H9 (cell line): ENCODE data around the gene WDR55. TPM values are rescaled to one million over a fixed set of nuclear protein-coding genes. Genes with fewer than 3 reads are reported as not detected.

Experiments
- DNase-seq: peaks from one replicate; pipeline ENCODE4 v3.0.0-alpha.2; 2017
- H2AFZ ChIP-seq: one replicate; pipeline ENCODE4 v1.6.1; 2013; ENCODE audit warnings: mild to moderate bottlenecking, low read length, control low read depth, moderate library complexity
- H2AK5ac ChIP-seq: 2 replicates; pipeline ENCODE4 v1.6.1; 2013; ENCODE audit warnings: low read length, control low read depth, mixed read lengths; ENCODE audit not compliant: insufficient read length
- H2BK120ac ChIP-seq: one replicate; pipeline ENCODE4 v1.6.1; 2013; ENCODE audit warnings: low read depth, mild to moderate bottlenecking, low read length, control low read depth, inconsistent platforms; ENCODE audit not compliant: poor library complexity, severe bottlenecking
- H2BK12ac ChIP-seq: 2 replicates; pipeline ENCODE4 v1.6.1; 2013; ENCODE audit warnings: low read length, control low read depth, mixed read lengths, low read depth; ENCODE audit not compliant: insufficient read length
- H2BK15ac ChIP-seq: 2 replicates; pipeline ENCODE4 v1.6.1; 2013; ENCODE audit warnings: low read depth, low read length, control low read depth
- H2BK20ac ChIP-seq: one replicate; pipeline ENCODE4 v1.6.1; 2013; ENCODE audit warnings: low read depth, mild to moderate bottlenecking, low read length, control low read depth, inconsistent platforms; ENCODE audit not compliant: poor library complexity, severe bottlenecking
- H2BK5ac ChIP-seq: 2 replicates; pipeline ENCODE4 v1.6.1; 2013; ENCODE audit warnings: low read length, control low read depth, mixed read lengths; ENCODE audit not compliant: insufficient read length
- H3K14ac ChIP-seq: 2 replicates; pipeline ENCODE4 v1.6.1; 2013; ENCODE audit warnings: low read length, control low read depth; ENCODE audit not compliant: insufficient read depth
- H3K18ac ChIP-seq: 2 replicates; pipeline ENCODE4 v1.6.1; 2013; ENCODE audit warnings: low read depth, mild to moderate bottlenecking, mixed read lengths, low read length, control low read depth; ENCODE audit not compliant: insufficient read length
- H3K23ac ChIP-seq: 2 replicates; pipeline ENCODE4 v1.6.1; 2013; ENCODE audit warnings: low read length, control low read depth, mixed read lengths, low read depth; ENCODE audit not compliant: insufficient read length
- H3K23me2 ChIP-seq: 2 replicates; pipeline ENCODE4 v1.6.1; 2013; ENCODE audit warnings: low read depth, mild to moderate bottlenecking, mixed read lengths, low read length, control low read depth; ENCODE audit not compliant: insufficient read length, poor library complexity, severe bottlenecking
- H3K27ac ChIP-seq: 2 replicates; pipeline ENCODE4 v1.5.1; 2013; ENCODE audit warnings: low read length, control low read depth, mixed read lengths, low read depth; ENCODE audit not compliant: insufficient read length
- H3K27me3 ChIP-seq: 2 replicates; pipeline ENCODE4 v1.6.1; 2013; ENCODE audit warnings: low read length, control low read depth, inconsistent platforms; ENCODE audit not compliant: insufficient read depth
- H3K4ac ChIP-seq: 2 replicates; pipeline ENCODE4 v1.6.1; 2013; ENCODE audit warnings: low read depth, mild to moderate bottlenecking, control low read depth, inconsistent platforms, low read length, moderate library complexity
- H3K4me1 ChIP-seq: 2 replicates; pipeline ENCODE4 v1.6.1; 2013; ENCODE audit warnings: low read length, control low read depth, inconsistent platforms; ENCODE audit not compliant: insufficient read depth
- H3K4me2 ChIP-seq: 2 replicates; pipeline ENCODE4 v1.6.1; 2013; ENCODE audit warnings: low read length, control low read depth, mixed read lengths; ENCODE audit not compliant: insufficient read length, insufficient read depth
- H3K56ac ChIP-seq: 2 replicates; pipeline ENCODE4 v1.6.1; 2013; ENCODE audit warnings: low read depth, mild to moderate bottlenecking, mixed read lengths, low read length, control low read depth; ENCODE audit not compliant: insufficient read length
- H3K79me1 ChIP-seq: 2 replicates; pipeline ENCODE4 v1.6.1; 2013; ENCODE audit warnings: low read depth, mild to moderate bottlenecking, moderate library complexity, low read length, control low read depth, inconsistent platforms; ENCODE audit not compliant: insufficient read depth, poor library complexity, severe bottlenecking
- H3K79me2 ChIP-seq: 2 replicates; pipeline ENCODE4 v1.6.1; 2013; ENCODE audit warnings: low read length, control low read depth, inconsistent platforms; ENCODE audit not compliant: insufficient read depth
- H3K9ac ChIP-seq: 2 replicates; pipeline ENCODE4 v1.6.1; 2013; ENCODE audit warnings: low read length, control low read depth, mixed read lengths; ENCODE audit not compliant: insufficient read length; ENCODE audit errors: extremely low read depth
- H3K9me3 ChIP-seq: one replicate; pipeline ENCODE4 v1.6.1; 2013; ENCODE audit warnings: low read depth, low read length, inconsistent platforms; ENCODE audit not compliant: control insufficient read depth
- H3T11ph ChIP-seq: one replicate; pipeline ENCODE4 v1.6.1; 2013; ENCODE audit warnings: mild to moderate bottlenecking, low read length, control low read depth, inconsistent platforms
- H4K20me1 ChIP-seq: one replicate; pipeline ENCODE4 v1.6.1; 2013; ENCODE audit not compliant: control insufficient read depth, insufficient read length, insufficient read depth
- H4K5ac ChIP-seq: 2 replicates; pipeline ENCODE4 v1.6.1; 2013; ENCODE audit warnings: low read depth, mild to moderate bottlenecking, mixed read lengths, low read length, control low read depth; ENCODE audit not compliant: insufficient read length
- H4K8ac ChIP-seq: replicated peaks from 2 replicates; pipeline ENCODE4 v1.6.1; 2013; ENCODE audit warnings: low read length, control low read depth, mixed read lengths, low read depth; ENCODE audit not compliant: insufficient read length
- H4K91ac ChIP-seq: 2 replicates; pipeline ENCODE4 v1.6.1; 2013; ENCODE audit warnings: low read depth, mild to moderate bottlenecking, moderate library complexity, mixed read lengths, low read length, control low read depth; ENCODE audit not compliant: insufficient read length
- H3K27ac Mint-ChIP-seq, 3 experiments: 2 replicates in 2 of 3; 3 replicates in 1 of 3; pipeline ENCODE4 v1.8.0; 2020 to 2021; ENCODE audit warnings: mixed read lengths in 3 of 3, mild to moderate bottlenecking in 1 of 3, moderate library complexity in 1 of 3
- H3K27me3 Mint-ChIP-seq: 2 replicates; pipeline ENCODE4 v1.8.0; 2021; ENCODE audit warnings: low read depth, mild to moderate bottlenecking, moderate library complexity, mixed read lengths
- H3K36me3 Mint-ChIP-seq, 3 experiments: 2 replicates in 2 of 3; 3 replicates in 1 of 3; pipeline ENCODE4 v1.8.0; 2020 to 2021; ENCODE audit warnings: low read depth in 3 of 3, mixed read lengths in 3 of 3; ENCODE audit not compliant: insufficient read depth in 1 of 3
- H3K4me1 Mint-ChIP-seq, 2 experiments: 2 replicates each; pipeline ENCODE4 v1.8.0; 2020; ENCODE audit warnings: mixed read lengths in 2 of 2
- H3K4me3 Mint-ChIP-seq, 2 experiments: 2 replicates in 1 of 2; 3 replicates in 1 of 2; pipeline ENCODE4 v1.8.0; 2020 to 2021; ENCODE audit warnings: mild to moderate bottlenecking in 2 of 2, mixed read lengths in 2 of 2, moderate library complexity in 1 of 2
- H3K9me3 Mint-ChIP-seq, 2 experiments: 2 replicates in 1 of 2; 3 replicates in 1 of 2; pipeline ENCODE4 v1.8.0; 2020; ENCODE audit warnings: mild to moderate bottlenecking in 2 of 2, mixed read lengths in 2 of 2, moderate library complexity in 1 of 2
- WGBS: extraction: QIAGEN DNeasy Blood & Tissue Kit; methylation state at CpG from one replicate; pipeline ENCODE4 v1.1.7; 2013; ENCODE audit warnings: missing lambda C conversion rate, low lambda C conversion rate, mixed read lengths; ENCODE audit not compliant: insufficient read length; ENCODE audit errors: extremely low coverage; 5-methylcytosine and 5-hydroxymethylcytosine counted together
- total RNA-seq: library from RNA; stranded (reverse); gene quantifications from 2 replicates; pipeline ENCODE4 v1.2.1, GENCODE V29; 2021
- TF ChIP-seq, protein P1 (sequence below): fragments of 200-600 bp; sonication (generic); conservative IDR thresholded peaks from 3 replicates; pipeline ENCODE4 v1.8.0; 2021; ENCODE audit warnings: antibody characterized with exemption, mild to moderate bottlenecking

The WDR55 gene
- total RNA-seq, 1 experiment from 2014 or later: 24.7 TPM

DNA sequence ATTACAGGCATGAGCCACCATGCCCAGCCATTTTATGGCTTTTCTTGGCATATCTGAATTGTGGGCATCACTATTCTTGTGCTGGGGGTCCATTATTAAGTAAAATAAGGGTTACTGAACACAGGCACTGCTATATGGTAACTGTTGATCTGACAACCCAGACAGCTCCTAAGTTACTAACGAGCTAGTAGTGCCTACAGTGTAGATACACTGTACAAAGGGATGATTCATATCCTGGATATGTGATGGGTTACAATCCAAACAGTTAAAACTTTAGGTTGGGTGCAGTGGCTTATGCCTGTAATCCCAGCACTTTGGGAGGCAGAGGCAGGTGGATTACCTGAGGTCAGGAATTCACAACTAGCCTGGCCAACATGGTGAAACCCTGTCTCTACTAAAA lies 36.0 kb upstream of the WDR55 start:
- no peak overlapping the region for H3K14ac ChIP-seq
- Mint-ChIP-seq H3K4me1 (no peaks in the 10 kb centered on the region), H3K27ac (no peak overlapping the region), H3K4me3 (no peak overlapping the region), H3K9me3 (peaks cover 57 to 58% of the 10 kb centered on the region in 2 experiments), H3K36me3 (peaks cover 4 to 13% (median 12%) of the 10 kb centered on the region in 3 experiments; a peak in 6 of 7 replicates), H3K27me3 (peaks cover 13% of the 10 kb centered on the region)
- no peak overlapping the region for H2BK15ac ChIP-seq
- H2BK12ac ChIP-seq: no peak overlapping the region
- no peaks in the 10 kb centered on the region for H3K79me1 ChIP-seq
- H3K56ac ChIP-seq: no peak overlapping the region
- no peak overlapping the region for H2AK5ac ChIP-seq
- no peak overlapping the region for H3K23ac ChIP-seq
- no CpG with 5 or more reads among the region's 1 CpG for WGBS
- H3K4me1 ChIP-seq: no peaks in the 10 kb centered on the region
- no peak overlapping the region for H3K4me2 ChIP-seq
- no peak for DNase-seq
- no peaks in the 10 kb centered on the region for H3K23me2 ChIP-seq
- no peak overlapping the region for H4K5ac ChIP-seq
- no peak overlapping the region for H3K27ac ChIP-seq
- H3K4ac ChIP-seq: no peak overlapping the region
- H4K8ac ChIP-seq: no peak overlapping the region
- H2BK20ac ChIP-seq: no peak overlapping the region
- TF ChIP-seq, protein P1, sequence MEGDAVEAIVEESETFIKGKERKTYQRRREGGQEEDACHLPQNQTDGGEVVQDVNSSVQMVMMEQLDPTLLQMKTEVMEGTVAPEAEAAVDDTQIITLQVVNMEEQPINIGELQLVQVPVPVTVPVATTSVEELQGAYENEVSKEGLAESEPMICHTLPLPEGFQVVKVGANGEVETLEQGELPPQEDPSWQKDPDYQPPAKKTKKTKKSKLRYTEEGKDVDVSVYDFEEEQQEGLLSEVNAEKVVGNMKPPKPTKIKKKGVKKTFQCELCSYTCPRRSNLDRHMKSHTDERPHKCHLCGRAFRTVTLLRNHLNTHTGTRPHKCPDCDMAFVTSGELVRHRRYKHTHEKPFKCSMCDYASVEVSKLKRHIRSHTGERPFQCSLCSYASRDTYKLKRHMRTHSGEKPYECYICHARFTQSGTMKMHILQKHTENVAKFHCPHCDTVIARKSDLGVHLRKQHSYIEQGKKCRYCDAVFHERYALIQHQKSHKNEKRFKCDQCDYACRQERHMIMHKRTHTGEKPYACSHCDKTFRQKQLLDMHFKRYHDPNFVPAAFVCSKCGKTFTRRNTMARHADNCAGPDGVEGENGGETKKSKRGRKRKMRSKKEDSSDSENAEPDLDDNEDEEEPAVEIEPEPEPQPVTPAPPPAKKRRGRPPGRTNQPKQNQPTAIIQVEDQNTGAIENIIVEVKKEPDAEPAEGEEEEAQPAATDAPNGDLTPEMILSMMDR: no peak
- no peaks in the 10 kb centered on the region for H3K27me3 ChIP-seq
- H2BK120ac ChIP-seq: no peak overlapping the region
- H3K9me3 ChIP-seq: peaks cover 24% of the 10 kb centered on the region
- no peak overlapping the region for H2AFZ ChIP-seq
- no peak overlapping the region for H2BK5ac ChIP-seq
- no peak overlapping the region for H4K91ac ChIP-seq
- H3K18ac ChIP-seq: no peak overlapping the region
- H4K20me1 ChIP-seq: no peaks in the 10 kb centered on the region
- no peaks in the 10 kb centered on the region for H3K79me2 ChIP-seq
- H3T11ph ChIP-seq: no peak overlapping the region
- no peak overlapping the region for H3K9ac ChIP-seq
